OCI-LY7 (cell line): ENCODE results near the gene TECTB. TPM values are rescaled to one million over a fixed set of nuclear protein-coding genes. Genes with fewer than 3 reads are reported as not detected.

Experiments used
- BruUV-seq: library from RNA; stranded (reverse); fragments of 400-500 nt; replicated peaks from 2 replicates; lab custom pipeline; 2021; lab: Mats Ljungman, UMichigan
- CTCF ChIA-PET: fragments of 300-600 bp; sonication (Branson Sonifier 250); formaldehyde crosslinking; loops from one replicate; lab custom pipeline; 2022; ENCODE audit warnings: antibody characterized with exemption; ENCODE audit not compliant: unreplicated experiment; lab: Charles Lee
- POLR2A ChIA-PET: fragments of 300-600 bp; sonication (Branson Sonifier 250); formaldehyde crosslinking; loops from one replicate; lab custom pipeline; 2022; ENCODE audit warnings: antibody characterized with exemption; lab: Charles Lee
- DNase-seq: peaks from one replicate; pipeline ENCODE4 v3.0.0-alpha.2; 2015; ENCODE audit warnings: low spot score
- H2AFZ ChIP-seq: fragments of 200-600 bp; sonication (generic), shearing (Covaris generic); 2 replicates; pipeline ENCODE4 v1.6.1; 2014; ENCODE audit warnings: mild to moderate bottlenecking, antibody characterized with exemption, low read length, moderate library complexity
- H3K27ac ChIP-seq: fragments of 200-600 bp; sonication (generic); 2 replicates; pipeline ENCODE4 v1.5.1; 2014; ENCODE audit warnings: mixed run types, low read depth, mild to moderate bottlenecking, moderate library complexity, low read length, inconsistent platforms; ENCODE audit not compliant: poor library complexity, severe bottlenecking
- H3K36me3 ChIP-seq: fragments of 200-600 bp; sonication (generic); 2 replicates; pipeline ENCODE4 v1.6.1; 2014; ENCODE audit warnings: mild to moderate bottlenecking, antibody characterized with exemption, low read length, moderate library complexity, mixed read lengths; ENCODE audit not compliant: insufficient read depth
- H3K4me1 ChIP-seq: fragments of 200-600 bp; sonication (generic); 2 replicates; pipeline ENCODE4 v1.5.1; 2014; ENCODE audit warnings: mild to moderate bottlenecking, low read length; ENCODE audit not compliant: insufficient read depth, poor library complexity, severe bottlenecking
- H3K4me2 ChIP-seq: fragments of 200-600 bp; sonication (generic); 2 replicates; pipeline ENCODE4 v1.6.1; 2014; ENCODE audit warnings: mild to moderate bottlenecking, low read length
- H3K4me3 ChIP-seq: fragments of 200-600 bp; sonication (generic); 2 replicates; pipeline ENCODE4 v1.5.1; 2014; ENCODE audit warnings: mild to moderate bottlenecking, low read depth, low read length; ENCODE audit not compliant: poor library complexity, severe bottlenecking
- H3K79me2 ChIP-seq: fragments of 200-600 bp; sonication (generic); 2 replicates; pipeline ENCODE4 v1.6.1; 2016; ENCODE audit warnings: low read depth, mild to moderate bottlenecking, low read length, moderate library complexity, mixed read lengths; ENCODE audit not compliant: insufficient read depth
- H3K9me2 ChIP-seq: fragments of 200-600 bp; sonication (generic); 2 replicates; pipeline ENCODE4 v1.6.1; 2016; ENCODE audit warnings: mild to moderate bottlenecking, low read length, mixed read lengths; ENCODE audit not compliant: insufficient read depth
- H3K9me3 ChIP-seq: fragments of 200-600 bp; sonication (generic); 2 replicates; pipeline ENCODE4 v1.6.1; 2014; ENCODE audit warnings: mild to moderate bottlenecking, mixed run types, low read length, mixed read lengths
- H4K20me1 ChIP-seq: fragments of 200-600 bp; sonication (generic); 2 replicates; pipeline ENCODE4 v1.6.1; 2014; ENCODE audit warnings: mild to moderate bottlenecking, antibody characterized with exemption, low read length, moderate library complexity, mixed read lengths; ENCODE audit not compliant: insufficient read depth
- EZH2phosphoT487 ChIP-seq: fragments of 200-600 bp; sonication (generic); IDR thresholded peaks from 2 replicates; pipeline ENCODE4 v1.6.1; 2018; ENCODE audit warnings: low read depth, borderline replicate concordance, mild to moderate bottlenecking, mixed run types, antibody characterized with exemption, low read length, moderate library complexity, mixed read lengths
- intact Hi-C: fragments of 100-400 bp; cut with micrococcal nuclease; formaldehyde crosslinking; loops from one replicate; pipeline ENCODE4 v1.10.0; 2022; ENCODE audit not compliant: unreplicated experiment
- total RNA-seq, 2 experiments: library from RNA; depleted of rRNA in 1 of 2; stranded (reverse); fragments of >200 nt in 1 of 2; shearing (Covaris generic) in 1 of 2; gene quantifications; 2 replicates each; pipeline ENCODE4 v1.2.3, GENCODE V29; 2014 to 2022
- TF ChIP-seq, protein P1 (sequence below): fragments of 200-600 bp; sonication (generic); conservative IDR thresholded peaks from 2 replicates; pipeline ENCODE4 v1.5.1; 2014; ENCODE audit warnings: mild to moderate bottlenecking, antibody characterized with exemption, low read length, moderate library complexity, mixed read lengths

TECTB gene
- total RNA-seq, 2 experiments from 2014 or later = not detected

GRCh38 chr10:112236486-112236885 lies 46.7 kb upstream of the TECTB start:
- ChIA-PET CTCF (no interaction called here), POLR2A (interaction anchor here (0.9 kb wide), 1 partner anchor 139 kb away, joined by 3 read pairs; no protein-coding TSS in a partner anchor)
- Histone ChIP-seq H3K79me2 (no peaks in the 10 kb centered on the region), H3K9me3 (0 out of 2 replicates have a peak, but pooled peaks cover 4% of the 10 kb centered on the region), H2AFZ (no peak overlapping the region), H3K4me1 (no peaks in the 10 kb centered on the region), H3K4me2 (no peak overlapping the region), H3K9me2 (no peaks in the 10 kb centered on the region), H4K20me1 (no peaks in the 10 kb centered on the region), H3K36me3 (no peaks in the 10 kb centered on the region), H3K4me3 (no peak overlapping the region), H3K27ac (no peak overlapping the region)
- no peak for DNase-seq
- no peak for TF ChIP-seq EZH2phosphoT487
- TF ChIP-seq, protein P1, sequence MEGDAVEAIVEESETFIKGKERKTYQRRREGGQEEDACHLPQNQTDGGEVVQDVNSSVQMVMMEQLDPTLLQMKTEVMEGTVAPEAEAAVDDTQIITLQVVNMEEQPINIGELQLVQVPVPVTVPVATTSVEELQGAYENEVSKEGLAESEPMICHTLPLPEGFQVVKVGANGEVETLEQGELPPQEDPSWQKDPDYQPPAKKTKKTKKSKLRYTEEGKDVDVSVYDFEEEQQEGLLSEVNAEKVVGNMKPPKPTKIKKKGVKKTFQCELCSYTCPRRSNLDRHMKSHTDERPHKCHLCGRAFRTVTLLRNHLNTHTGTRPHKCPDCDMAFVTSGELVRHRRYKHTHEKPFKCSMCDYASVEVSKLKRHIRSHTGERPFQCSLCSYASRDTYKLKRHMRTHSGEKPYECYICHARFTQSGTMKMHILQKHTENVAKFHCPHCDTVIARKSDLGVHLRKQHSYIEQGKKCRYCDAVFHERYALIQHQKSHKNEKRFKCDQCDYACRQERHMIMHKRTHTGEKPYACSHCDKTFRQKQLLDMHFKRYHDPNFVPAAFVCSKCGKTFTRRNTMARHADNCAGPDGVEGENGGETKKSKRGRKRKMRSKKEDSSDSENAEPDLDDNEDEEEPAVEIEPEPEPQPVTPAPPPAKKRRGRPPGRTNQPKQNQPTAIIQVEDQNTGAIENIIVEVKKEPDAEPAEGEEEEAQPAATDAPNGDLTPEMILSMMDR = no peak
- intact Hi-C loops = no loop called here
- BruUV-seq = no TSS peak

GRCh38 chr10:112239347-112239746 lies 43.9 kb upstream of the TECTB start:
- BruUV-seq = no TSS peak
- CTCF ChIA-PET = no interaction called here
- Histone ChIP-seq H3K9me2 (no peaks in the 10 kb centered on the region), H3K36me3 (no peaks in the 10 kb centered on the region), H3K4me1 (no peaks in the 10 kb centered on the region), H3K4me3 (no peak overlapping the region), H3K27ac (no peak overlapping the region), H2AFZ (no peak overlapping the region), H3K4me2 (no peak overlapping the region), H4K20me1 (no peaks in the 10 kb centered on the region), H3K79me2 (no peaks in the 10 kb centered on the region), H3K9me3 (0 out of 2 replicates have a peak, but pooled peaks cover 4% of the 10 kb centered on the region)
- TF ChIP-seq, protein P1 = no peak
- TF ChIP-seq EZH2phosphoT487 = no peak
- POLR2A ChIA-PET = no interaction called here
- intact Hi-C loops = no loop called here
- no peak for DNase-seq

GRCh38 chr10:112240441-112240840 lies 42.8 kb upstream of the TECTB start:
- POLR2A ChIA-PET = no interaction called here

More at GRCh38 chr10:112240441-112240840, 42.8 kb upstream of the TECTB start:
- Histone ChIP-seq H4K20me1 (no peaks in the 10 kb centered on the region), H3K4me2 (no peak overlapping the region), H3K79me2 (no peaks in the 10 kb centered on the region), H3K27ac (no peak overlapping the region), H3K36me3 (no peaks in the 10 kb centered on the region), H3K4me1 (no peaks in the 10 kb centered on the region), H3K9me2 (no peaks in the 10 kb centered on the region), H3K9me3 (0 out of 2 replicates have a peak, but pooled peaks cover 4% of the 10 kb centered on the region), H3K4me3 (no peak overlapping the region), H2AFZ (no peak overlapping the region)
- DNase-seq = no peak
- no TSS peak for BruUV-seq
- CTCF ChIA-PET = no interaction called here
- TF ChIP-seq, protein P1 = no peak
- TF ChIP-seq EZH2phosphoT487 = no peak
- intact Hi-C loops = no loop called here
